GM12892 (cell line): ENCODE measurements around the gene CAMK2G.

ENCODE experiments used
- POLR2A ChIP-seq: IDR thresholded peaks from 2 replicates; pipeline ENCODE4 v1.6.1; 2011; ENCODE audit warnings: low read depth, low read length, control low read depth
- POLR2AphosphoS5 ChIP-seq: IDR thresholded peaks from 2 replicates; pipeline ENCODE4 v1.6.1; 2011; ENCODE audit warnings: low read depth, low read length, control low read depth
- TAF1 ChIP-seq: IDR thresholded peaks from 2 replicates; pipeline ENCODE4 v1.6.1; 2011; ENCODE audit warnings: low read depth, mild to moderate bottlenecking, control low read depth, low read length, borderline replicate concordance

- TF ChIP-seq POLR2AphosphoS5 (no peak), POLR2A (no peak), TAF1 (no peak)
Observed at GRCh38 chr10:73786512-73786885, 87.9 kb downstream of the CAMK2G start.
